ENCODE data around the gene PLRG1. TPM values are rescaled to one million over a fixed set of nuclear protein-coding genes. Genes with fewer than 3 reads are reported as not detected.

PLRG1 gene
- total RNA-seq, 1 donor from 2014 or later = 79.7 TPM

GRCh38 chr4:154564311-154564710, 14.1 kb upstream of the PLRG1 start:
- no peak for DNase-seq
- no peak overlapping the region for H3K4me3 Mint-ChIP-seq (ENCODE audit: unreplicated experiment)
- TF ChIP-seq CTCF (IDR thresholded peaks at IDR 0.05; ENCODE audit: partially characterized antibody, unreplicated experiment) = no peak
- peaks cover 3% of the 10 kb centered on the region for H3K4me1 Mint-ChIP-seq (ENCODE audit: low read depth, unreplicated experiment)
- no peaks in the 10 kb centered on the region for H3K9me3 Mint-ChIP-seq (ENCODE audit: unreplicated experiment)
- H3K36me3 Mint-ChIP-seq (ENCODE audit: unreplicated experiment) = no peaks in the 10 kb centered on the region
- H3K27me3 Mint-ChIP-seq (ENCODE audit: unreplicated experiment) = peaks cover 1% of the 10 kb centered on the region
- H3K27ac Mint-ChIP-seq (ENCODE audit: unreplicated experiment) = no peak overlapping the region

- Mint-ChIP-seq H3K9me3 (ENCODE audit: unreplicated experiment) (no peaks in the 10 kb centered on the region), H3K27ac (ENCODE audit: unreplicated experiment) (no peak within 1 kb of the TSS), H3K4me1 (ENCODE audit: low read depth, unreplicated experiment) (peaks cover 3% of the 10 kb centered on the region), H3K36me3 (ENCODE audit: unreplicated experiment) (no peaks in the 10 kb centered on the region), H3K4me3 (ENCODE audit: unreplicated experiment) (no peak within 1 kb of the TSS), H3K27me3 (ENCODE audit: unreplicated experiment) (peaks cover 1% of the 10 kb centered on the region)
- no peak for DNase-seq
- TF ChIP-seq CTCF (IDR thresholded peaks at IDR 0.05; ENCODE audit: partially characterized antibody, unreplicated experiment) = no peak
Observed at GRCh38 chr4:154562697-154563254, 12.6 kb upstream of the PLRG1 start, which contains the start of gene FGB. TSS of gene FGB (plus strand) at chr4:154563011. CDS start at chr4:154563019, 8 bp downstream.

GRCh38 chr4:154560824-154561231, 10.6 kb upstream of the PLRG1 start:
- no peak for TF ChIP-seq CTCF (IDR thresholded peaks at IDR 0.05; ENCODE audit: partially characterized antibody, unreplicated experiment)

GRCh38 chr4:154560419-154560801, 10.2 kb upstream of the PLRG1 start:
- H3K27ac Mint-ChIP-seq (ENCODE audit: unreplicated experiment) = no peak overlapping the region

More at GRCh38 chr4:154560824-154561231, 10.6 kb upstream of the PLRG1 start:
- Mint-ChIP-seq H3K27ac (ENCODE audit: unreplicated experiment) (no peak overlapping the region), H3K4me1 (ENCODE audit: low read depth, unreplicated experiment) (no peaks in the 10 kb centered on the region), H3K27me3 (ENCODE audit: unreplicated experiment) (peaks cover 1% of the 10 kb centered on the region), H3K9me3 (ENCODE audit: unreplicated experiment) (no peaks in the 10 kb centered on the region), H3K4me3 (ENCODE audit: unreplicated experiment) (no peak overlapping the region), H3K36me3 (ENCODE audit: unreplicated experiment) (no peaks in the 10 kb centered on the region)
- DNase-seq = no peak

More at GRCh38 chr4:154560419-154560801, 10.2 kb upstream of the PLRG1 start:
- DNase-seq = no peak
- Mint-ChIP-seq H3K4me3 (ENCODE audit: unreplicated experiment) (no peak overlapping the region), H3K4me1 (ENCODE audit: low read depth, unreplicated experiment) (no peaks in the 10 kb centered on the region), H3K36me3 (ENCODE audit: unreplicated experiment) (no peaks in the 10 kb centered on the region), H3K9me3 (ENCODE audit: unreplicated experiment) (no peaks in the 10 kb centered on the region), H3K27me3 (ENCODE audit: unreplicated experiment) (peaks cover 1% of the 10 kb centered on the region)
- no peak for TF ChIP-seq CTCF (IDR thresholded peaks at IDR 0.05; ENCODE audit: partially characterized antibody, unreplicated experiment)
